HEK293 (cell line): Measurements from ENCODE around the gene BLACAT1.
A peak's percentile ranks its signal among the peaks of the same experiment; 100 is the strongest.

Experiments
- CTCF ChIA-PET: fragments of 350-600 bp; formaldehyde crosslinking; extraction: SDS; loops from one replicate; lab custom pipeline; 2021; ENCODE audit warnings: antibody characterized with exemption; lab: Yijun Ruan, JAX
- POLR2A ChIA-PET: fragments of 300-600 bp; formaldehyde crosslinking; extraction: SDS; loops from one replicate; lab custom pipeline; 2020; ENCODE audit warnings: antibody characterized with exemption, inconsistent platforms; lab: Yijun Ruan, JAX
- H3K27ac ChIP-seq: fragments of 200-500 bp; sonication (Bioruptor generic); 2 replicates; pipeline ENCODE4 v1.5.1; 2014; ENCODE audit warnings: low read depth, low read length, control low read depth, inconsistent platforms; ENCODE audit errors: extremely low read depth
- H3K36me3 ChIP-seq, 2 experiments: fragments of 200-500 bp in 1 of 2; sonication (Bioruptor generic) in 1 of 2; 1 replicate in 1 of 2; 2 replicates in 1 of 2; pipeline ENCODE4 v1.5.1; 2014 to 2017; ENCODE audit warnings: inconsistent platforms in 2 of 2, low read length in 2 of 2; ENCODE audit not compliant: control insufficient read depth in 2 of 2, insufficient read depth in 1 of 2
- H3K4me1 ChIP-seq: fragments of 200-500 bp; sonication (Bioruptor generic); 2 replicates; pipeline ENCODE4 v1.5.1; 2014; ENCODE audit warnings: mild to moderate bottlenecking, low read length, inconsistent platforms; ENCODE audit not compliant: control insufficient read depth, insufficient read depth
- H3K4me3 ChIP-seq: 2 replicates; pipeline ENCODE4 v1.5.1; 2011; ENCODE audit warnings: low read depth, mild to moderate bottlenecking, control low read depth, low read length, moderate library complexity
- H3K9me3 ChIP-seq: fragments of 200-500 bp; sonication (Bioruptor generic); 2 replicates; pipeline ENCODE4 v1.5.1; 2014; ENCODE audit warnings: low read depth, low read length, inconsistent platforms; ENCODE audit not compliant: control insufficient read depth, insufficient read depth
- CTCF ChIP-seq: fragments of 450-650 bp; formaldehyde crosslinking; IDR thresholded peaks from 2 replicates; pipeline ENCODE4 v1.5.1; 2016; ENCODE audit warnings: missing biosample characterization, missing genetic modification characterization
- HOXD13 ChIP-seq: sonication (generic); formaldehyde crosslinking; IDR thresholded peaks from 2 replicates; pipeline ENCODE4 v1.8.0; 2022; ENCODE audit warnings: missing genetic modification reagents, borderline replicate concordance
- KLF10 ChIP-seq: fragments of 450-650 bp; IDR thresholded peaks from 2 replicates; pipeline ENCODE4 v1.5.1; 2018; ENCODE audit warnings: missing biosample characterization, mild to moderate bottlenecking, missing genetic modification characterization
- PRDM1 ChIP-seq: fragments of 450-650 bp; formaldehyde crosslinking; IDR thresholded peaks from 2 replicates; pipeline ENCODE4; 2016; ENCODE audit warnings: missing biosample characterization, missing genetic modification characterization
- PRDM10 ChIP-seq: fragments of 450-650 bp; formaldehyde crosslinking; IDR thresholded peaks from 2 replicates; pipeline ENCODE4 v1.5.1; 2016; ENCODE audit warnings: missing biosample characterization, missing genetic modification characterization
- PRDM6 ChIP-seq: fragments of 450-650 bp; formaldehyde crosslinking; IDR thresholded peaks from 2 replicates; pipeline ENCODE4 v1.5.1; 2017; ENCODE audit warnings: missing biosample characterization, missing genetic modification characterization
- SALL2 ChIP-seq: fragments of 450-650 bp; formaldehyde crosslinking; IDR thresholded peaks from 2 replicates; pipeline ENCODE4 v1.5.0; 2017; ENCODE audit warnings: missing biosample characterization, mild to moderate bottlenecking, missing genetic modification characterization, borderline replicate concordance
- TCF7L2 ChIP-seq: IDR thresholded peaks from 2 replicates; pipeline ENCODE4 v1.6.1; 2011; ENCODE audit warnings: low read depth, mild to moderate bottlenecking, inconsistent platforms, low read length, moderate library complexity, borderline replicate concordance
- ZBTB21 ChIP-seq: fragments of 450-650 bp; formaldehyde crosslinking; IDR thresholded peaks from 2 replicates; pipeline ENCODE4 v1.5.1; 2017; ENCODE audit warnings: missing biosample characterization, missing genetic modification characterization
- ZBTB44 ChIP-seq: fragments of 450-650 bp; IDR thresholded peaks from 2 replicates; pipeline ENCODE4 v1.5.1; 2018; ENCODE audit warnings: missing biosample characterization, mild to moderate bottlenecking, missing genetic modification characterization
- ZBTB8A ChIP-seq: fragments of 450-650 bp; formaldehyde crosslinking; IDR thresholded peaks from 2 replicates; pipeline ENCODE4 v1.5.1; 2016; ENCODE audit warnings: missing biosample characterization, missing genetic modification characterization
- ZNF24 ChIP-seq: fragments of 450-650 bp; formaldehyde crosslinking; IDR thresholded peaks from 2 replicates; pipeline ENCODE4 v1.5.1; 2016; ENCODE audit warnings: missing biosample characterization, missing genetic modification characterization
- ZNF302 ChIP-seq: fragments of 450-650 bp; formaldehyde crosslinking; IDR thresholded peaks from 2 replicates; pipeline ENCODE4 v1.5.1; 2016; ENCODE audit warnings: missing biosample characterization, missing genetic modification characterization, low read depth
- ZNF335 ChIP-seq: fragments of 450-650 bp; formaldehyde crosslinking; conservative IDR thresholded peaks from 2 replicates; pipeline ENCODE4 v1.5.1; 2016; ENCODE audit warnings: missing biosample characterization, missing genetic modification characterization
- ZNF354C ChIP-seq: fragments of 450-650 bp; formaldehyde crosslinking; IDR thresholded peaks from 2 replicates; pipeline ENCODE4 v1.5.1; 2016; ENCODE audit warnings: missing biosample characterization, missing genetic modification characterization, low read depth, borderline replicate concordance
- ZNF404 ChIP-seq: fragments of 450-650 bp; formaldehyde crosslinking; IDR thresholded peaks from 2 replicates; pipeline ENCODE4 v1.5.1; 2017; ENCODE audit warnings: missing biosample characterization, missing genetic modification characterization
- ZNF501 ChIP-seq: fragments of 450-650 bp; formaldehyde crosslinking; IDR thresholded peaks from 2 replicates; pipeline ENCODE4 v1.5.1; 2016; ENCODE audit warnings: missing biosample characterization, missing genetic modification characterization
- ZNF514 ChIP-seq: fragments of 450-650 bp; formaldehyde crosslinking; IDR thresholded peaks from 2 replicates; pipeline ENCODE4 v1.5.1; 2016; ENCODE audit warnings: missing biosample characterization, missing genetic modification characterization
- ZNF561 ChIP-seq: fragments of 450-650 bp; IDR thresholded peaks from 2 replicates; pipeline ENCODE4 v1.5.1; 2018; ENCODE audit warnings: missing biosample characterization, missing genetic modification characterization, borderline replicate concordance
- ZNF610 ChIP-seq: fragments of 450-650 bp; formaldehyde crosslinking; IDR thresholded peaks from 2 replicates; pipeline ENCODE4 v1.5.1; 2016; ENCODE audit warnings: missing biosample characterization, missing genetic modification characterization, borderline replicate concordance
- ZNF623 ChIP-seq: fragments of 450-650 bp; formaldehyde crosslinking; IDR thresholded peaks from 2 replicates; pipeline ENCODE4 v1.5.1; 2016; ENCODE audit warnings: missing biosample characterization, missing genetic modification characterization
- ZNF639 ChIP-seq: fragments of 450-650 bp; formaldehyde crosslinking; IDR thresholded peaks from 2 replicates; pipeline ENCODE4 v1.5.1; 2016; ENCODE audit warnings: missing biosample characterization, missing genetic modification characterization
- ZNF692 ChIP-seq: fragments of 450-650 bp; formaldehyde crosslinking; IDR thresholded peaks from 2 replicates; pipeline ENCODE4 v1.5.1; 2016; ENCODE audit warnings: missing biosample characterization, missing genetic modification characterization

Gene BLACAT1

GRCh38 chr1:205432116-205432515, 23.7 kb downstream of the BLACAT1 start:
- H3K36me3 ChIP-seq, result no peaks in the 10 kb centered on the region
- ChIA-PET POLR2A (no interaction called here), CTCF (interaction anchor here (0.6 to 5.0 kb wide), 13 partner anchors 8 to 200 kb away, joined by 3 to 46 read pairs (median 8); partner anchors contain the start of genes BLACAT1 and LEMD1)
- TF ChIP-seq ZNF501 (no peak), ZNF639 (no peak), KLF10 (tag by site-specific recombination) (no peak), ZNF514 (tag by site-specific recombination) (no peak), ZNF302 (tag by site-specific recombination) (no peak), ZNF623 (tag by site-specific recombination) (no peak), ZNF610 (tag by site-specific recombination) (no peak), PRDM6 (tag by site-specific recombination) (no peak), PRDM1 (tag by site-specific recombination) (no peak), ZBTB44 (tag by site-specific recombination) (no peak), PRDM10 (tag by site-specific recombination) (no peak), SALL2 (tag by site-specific recombination) (no peak), ZNF354C (tag by site-specific recombination) (no peak), ZNF24 (no peak)
- no peaks in the 10 kb centered on the region for H3K9me3 ChIP-seq
- H3K27ac ChIP-seq, result no peak overlapping the region
- no peak overlapping the region for H3K4me3 ChIP-seq
- H3K4me1 ChIP-seq, result no peaks in the 10 kb centered on the region

GRCh38 chr1:205430696-205431305, 25.0 kb downstream of the BLACAT1 start:
- CTCF ChIA-PET, result interaction anchor here (0.6 to 5.0 kb wide), 47 partner anchors 9 to 598 kb away, joined by 3 to 46 read pairs (median 4); partner anchors contain the start of genes BLACAT1, ELK4, KLHDC8A and LEMD1
- POLR2A ChIA-PET, result interaction anchor here (0.7 to 1.3 kb wide), 3 partner anchors 10 to 18 kb away, joined by 3 read pairs; no protein-coding TSS in a partner anchor
- Histone ChIP-seq H3K4me3 (peak overlapping the region; percentile 46), H3K36me3 (no peaks in the 10 kb centered on the region), H3K27ac (no peak overlapping the region), H3K4me1 (0 out of 2 replicates have a peak, but pooled peaks cover 2% of the 10 kb centered on the region), H3K9me3 (no peaks in the 10 kb centered on the region)
- no peak for TF ChIP-seq ZBTB21 (tag by site-specific recombination)
- TF ChIP-seq ZNF692 (tag by site-specific recombination), result no peak
- TF ChIP-seq ZNF404, result no peak
- peak; percentile 74 for TF ChIP-seq ZNF335
- peak; percentile 93 for TF ChIP-seq CTCF (tag by site-specific recombination)
- TF ChIP-seq HOXD13 (CRISPR knock-in tag), result no peak
- TF ChIP-seq ZBTB8A (tag by site-specific recombination), result peak; percentile 32; the same call in 1 of the 2 replicates
- no peak for TF ChIP-seq TCF7L2
- TF ChIP-seq ZNF561 (tag by site-specific recombination), result peak; percentile 53; the same call in 1 of the 2 replicates
